GDM1 (cell line): ENCODE data around the gene RMND1.
"Not testable (repeated sequence)": the region's sequence is repeated elsewhere in the genome, so short reads cannot be mapped to it uniquely, and the experiment has no call there.

ENCODE experiments used
- DNase-seq: peaks from one replicate; lab custom pipeline; 2025; lab: John Stamatoyannopoulos, UW

RMND1 gene

GRCh38 chr6:151451417-151451949 lies 443 bp downstream of the RMND1 start:
- DNase-seq, result no peak

- DNase-seq, result not testable (repeated sequence)
Observed at GRCh38 chr6:151450928-151451327, 998 bp downstream of the RMND1 start.

GRCh38 chr6:151448623-151449022 lies 3.3 kb downstream of the RMND1 start:
- no peak for DNase-seq

- no peak for DNase-seq
Observed at GRCh38 chr6:151447237-151447636, 4.7 kb downstream of the RMND1 start.

GRCh38 chr6:151445482-151445881 lies 6.4 kb downstream of the RMND1 start:
- no peak for DNase-seq

- no peak for DNase-seq
Observed at GRCh38 chr6:151443911-151444621, 7.9 kb downstream of the RMND1 start.

- no peak for DNase-seq
Observed at GRCh38 chr6:151443454-151443853, 8.5 kb downstream of the RMND1 start.

- DNase-seq, result no peak
Observed at GRCh38 chr6:151442371-151442770, 9.6 kb downstream of the RMND1 start.

GRCh38 chr6:151441390-151442166 lies 10.3 kb downstream of the RMND1 start:
- DNase-seq, result no peak

GRCh38 chr6:151440930-151441329 lies 11.0 kb downstream of the RMND1 start:
- no peak for DNase-seq

GRCh38 chr6:151440498-151440897 lies 11.4 kb downstream of the RMND1 start:
- DNase-seq, result no peak

GRCh38 chr6:151437401-151437800 lies 14.5 kb downstream of the RMND1 start:
- DNase-seq, result no peak

- DNase-seq, result no peak
Observed at GRCh38 chr6:151436802-151437201, 15.1 kb downstream of the RMND1 start.

- no peak for DNase-seq
Observed at GRCh38 chr6:151436300-151436699, 15.6 kb downstream of the RMND1 start.

- no peak for DNase-seq
Observed at GRCh38 chr6:151434369-151434768, 17.6 kb downstream of the RMND1 start.

GRCh38 chr6:151432651-151433050 lies 19.3 kb downstream of the RMND1 start:
- no peak for DNase-seq

GRCh38 chr6:151431337-151431736 lies 20.6 kb downstream of the RMND1 start:
- no peak for DNase-seq

GRCh38 chr6:151430886-151431285 lies 21.0 kb downstream of the RMND1 start:
- DNase-seq, result no peak

GRCh38 chr6:151428093-151428735 lies 23.7 kb downstream of the RMND1 start:
- DNase-seq, result no peak

- no peak for DNase-seq
Observed at GRCh38 chr6:151425561-151425960, 26.4 kb downstream of the RMND1 start.

- no peak for DNase-seq
Observed at GRCh38 chr6:151422981-151423380, 28.9 kb downstream of the RMND1 start.

GRCh38 chr6:151417477-151417876 lies 34.4 kb downstream of the RMND1 start:
- no peak for DNase-seq
